ENCODE measurements around the gene ATPAF1.

Gene ATPAF1

GRCh38 chr1:46596036-46596435, 72.1 kb downstream of the ATPAF1 start:
- Histone ChIP-seq H3K4me1 (ENCODE audit: low read length) (peaks cover 10% of the 10 kb centered on the region), H3K9ac (ENCODE audit: low read length) (no peak overlapping the region), H4K20me1 (ENCODE audit: insufficient read depth, low read length) (no peaks in the 10 kb centered on the region), H3K4me2 (ENCODE audit: low read length) (no peak overlapping the region), H3K27me3 (ENCODE audit: low read depth, low read length) (no peaks in the 10 kb centered on the region), H3K4me3 (ENCODE audit: low read length) (no peak overlapping the region), H3K9me3 (ENCODE audit: insufficient read depth, low read length) (no peaks in the 10 kb centered on the region), H3K36me3 (replicated peaks; ENCODE audit: low read depth, low read length) (no peaks in the 10 kb centered on the region), H2AFZ (ENCODE audit: low read depth, low read length) (no peak overlapping the region), H3K27ac (ENCODE audit: low read length) (no peak overlapping the region), H3K79me2 (ENCODE audit: low read length) (no peaks in the 10 kb centered on the region)
- no peak for TF ChIP-seq EZH2phosphoT487 (IDR thresholded peaks at IDR 0.05; ENCODE audit: low read depth)
- TF ChIP-seq CTCF (IDR thresholded peaks at IDR 0.05; ENCODE audit: low read depth, low read length), result no peak

DNA sequence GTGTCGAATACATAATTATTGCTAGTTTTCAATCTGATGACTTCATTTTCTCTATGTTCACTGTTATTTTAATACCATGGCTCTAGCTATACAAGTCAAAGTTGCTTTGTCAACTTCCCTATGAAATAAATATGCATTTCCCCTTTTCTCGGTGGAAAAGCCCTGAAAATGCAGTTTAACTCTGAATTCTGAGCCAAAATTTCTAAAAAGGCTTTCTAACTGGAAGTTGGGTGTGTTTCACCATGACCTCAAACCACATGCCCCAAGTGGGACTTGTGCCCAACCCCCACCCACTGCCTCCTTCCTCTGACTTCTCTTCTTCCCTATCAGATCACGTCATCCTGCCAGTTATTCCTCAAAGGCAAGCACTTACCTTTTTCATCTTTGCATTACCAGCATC, 73.0 kb downstream of the ATPAF1 start:
- Histone ChIP-seq H3K4me3 (ENCODE audit: low read length) (no peak overlapping the region), H3K79me2 (ENCODE audit: low read length) (no peaks in the 10 kb centered on the region), H4K20me1 (ENCODE audit: insufficient read depth, low read length) (no peaks in the 10 kb centered on the region), H3K9me3 (ENCODE audit: insufficient read depth, low read length) (no peaks in the 10 kb centered on the region), H3K27ac (ENCODE audit: low read length) (no peak overlapping the region), H3K4me2 (ENCODE audit: low read length) (no peak overlapping the region), H2AFZ (ENCODE audit: low read depth, low read length) (no peak overlapping the region), H3K4me1 (ENCODE audit: low read length) (peaks cover 10% of the 10 kb centered on the region), H3K27me3 (ENCODE audit: low read depth, low read length) (no peaks in the 10 kb centered on the region), H3K36me3 (replicated peaks; ENCODE audit: low read depth, low read length) (no peaks in the 10 kb centered on the region), H3K9ac (ENCODE audit: low read length) (no peak overlapping the region)
- TF ChIP-seq EZH2phosphoT487 (IDR thresholded peaks at IDR 0.05; ENCODE audit: low read depth), result no peak
- TF ChIP-seq CTCF (IDR thresholded peaks at IDR 0.05; ENCODE audit: low read depth, low read length), result no peak

DNA sequence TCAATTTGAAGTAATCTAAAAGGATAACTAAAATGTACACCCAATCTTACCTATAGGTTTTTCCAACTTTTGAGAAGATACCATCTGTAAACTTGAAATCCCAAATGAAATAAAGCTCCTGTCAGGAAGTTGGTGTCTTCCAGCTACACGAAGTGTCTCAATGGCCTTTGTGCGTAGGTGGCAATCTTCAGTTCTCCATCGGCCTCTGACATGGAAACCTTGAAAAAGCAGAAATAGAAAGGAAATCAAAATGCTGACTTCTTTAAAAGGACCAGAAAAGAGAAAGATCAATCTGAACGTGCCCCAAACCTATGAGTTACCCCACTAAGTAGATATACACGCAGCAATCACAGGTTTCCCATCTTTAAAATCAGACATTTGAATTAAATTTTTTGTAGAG, 74.1 kb downstream of the ATPAF1 start:
- Histone ChIP-seq H3K9me3 (ENCODE audit: insufficient read depth, low read length) (no peaks in the 10 kb centered on the region), H3K9ac (ENCODE audit: low read length) (no peak overlapping the region), H3K4me2 (ENCODE audit: low read length) (no peak overlapping the region), H2AFZ (ENCODE audit: low read depth, low read length) (no peak overlapping the region), H4K20me1 (ENCODE audit: insufficient read depth, low read length) (no peaks in the 10 kb centered on the region), H3K36me3 (replicated peaks; ENCODE audit: low read depth, low read length) (peaks cover under 1% of the 10 kb centered on the region), H3K27ac (ENCODE audit: low read length) (no peak overlapping the region), H3K4me3 (ENCODE audit: low read length) (no peak overlapping the region), H3K4me1 (ENCODE audit: low read length) (peaks cover 10% of the 10 kb centered on the region), H3K27me3 (ENCODE audit: low read depth, low read length) (no peaks in the 10 kb centered on the region), H3K79me2 (ENCODE audit: low read length) (no peaks in the 10 kb centered on the region)
- TF ChIP-seq CTCF (IDR thresholded peaks at IDR 0.05; ENCODE audit: low read depth, low read length) (no peak), EZH2phosphoT487 (IDR thresholded peaks at IDR 0.05; ENCODE audit: low read depth) (no peak)

DNA sequence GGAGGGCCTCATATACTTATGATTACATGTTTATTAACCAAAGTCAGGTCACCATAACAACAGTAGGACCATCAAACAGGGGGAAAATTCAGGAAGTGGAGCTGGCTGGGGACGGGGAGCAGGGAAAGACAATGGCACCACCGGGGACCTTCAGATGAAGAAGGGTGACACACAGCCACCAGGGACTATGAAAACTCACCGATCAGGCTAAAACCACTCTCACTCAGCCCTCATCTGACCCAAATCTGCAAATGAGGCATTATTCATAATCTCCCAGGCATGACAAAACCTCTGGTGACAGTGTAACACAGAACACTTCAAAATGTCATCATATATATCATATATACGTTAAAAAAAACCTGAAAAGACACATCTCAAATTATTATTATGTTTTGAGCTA, 75.3 kb downstream of the ATPAF1 start:
- H2AFZ ChIP-seq (ENCODE audit: low read depth, low read length), result no peak overlapping the region
- no peak overlapping the region for H3K27ac ChIP-seq (ENCODE audit: low read length)
- TF ChIP-seq CTCF (IDR thresholded peaks at IDR 0.05; ENCODE audit: low read depth, low read length) (no peak), EZH2phosphoT487 (IDR thresholded peaks at IDR 0.05; ENCODE audit: low read depth) (no peak)
- H3K36me3 ChIP-seq (replicated peaks; ENCODE audit: low read depth, low read length), result peaks cover 3% of the 10 kb centered on the region
- no peaks in the 10 kb centered on the region for H3K9me3 ChIP-seq (ENCODE audit: insufficient read depth, low read length)
- no peak overlapping the region for H3K4me2 ChIP-seq (ENCODE audit: low read length)
- H3K9ac ChIP-seq (ENCODE audit: low read length), result no peak overlapping the region
- no peaks in the 10 kb centered on the region for H4K20me1 ChIP-seq (ENCODE audit: insufficient read depth, low read length)
- H3K4me3 ChIP-seq (ENCODE audit: low read length), result no peak overlapping the region
- H3K79me2 ChIP-seq (ENCODE audit: low read length), result no peaks in the 10 kb centered on the region
- peaks cover 7% of the 10 kb centered on the region for H3K4me1 ChIP-seq (ENCODE audit: low read length)
- H3K27me3 ChIP-seq (ENCODE audit: low read depth, low read length), result no peaks in the 10 kb centered on the region
